Keratinocyte (primary cell): ENCODE data around the gene ZNF883. TPM values are rescaled to one million over a fixed set of nuclear protein-coding genes. Genes with fewer than 3 reads are reported as not detected.
A peak's percentile ranks its signal among the peaks of the same experiment; 100 is the strongest.

ENCODE experiments used
- DNase-seq: peaks from one replicate; pipeline ENCODE4 v3.0.0-alpha.2; 2011; ENCODE audit warnings: low read depth, missing footprints, low spot score
- FAIRE-seq: peaks from 2 replicates; lab custom pipeline; 2011; peaks lifted over from hg19 to GRCh38; lab: Jason Lieb, UNC
- H2AFZ ChIP-seq: 2 replicates; pipeline ENCODE4 v1.6.0; 2012; ENCODE audit warnings: low read length, control low read depth, inconsistent platforms; ENCODE audit not compliant: control insufficient read depth
- H3K27ac ChIP-seq: 2 replicates; pipeline ENCODE4 v1.5.1; 2011; ENCODE audit warnings: low read length; ENCODE audit not compliant: control insufficient read depth, insufficient read depth
- H3K27me3 ChIP-seq: 3 replicates; pipeline ENCODE4 v1.6.0; 2011; ENCODE audit warnings: low read length; ENCODE audit not compliant: control insufficient read depth, insufficient read depth; ENCODE audit errors: extremely low read depth
- H3K36me3 ChIP-seq, 2 experiments: 2 replicates in 1 of 2; 3 replicates in 1 of 2; pipeline ENCODE4 v1.5.1; 2011; ENCODE audit warnings: low read length in 2 of 2, mild to moderate bottlenecking in 1 of 2; ENCODE audit not compliant: control insufficient read depth in 2 of 2, insufficient read depth in 2 of 2; ENCODE audit errors: extremely low read depth in 1 of 2
- H3K4me1 ChIP-seq: 3 replicates; pipeline ENCODE4 v1.5.1; 2011; ENCODE audit warnings: low read length; ENCODE audit not compliant: control insufficient read depth, insufficient read depth; ENCODE audit errors: extremely low read depth
- H3K4me2 ChIP-seq: 3 replicates; pipeline ENCODE4 v1.6.0; 2011; ENCODE audit warnings: low read depth, low read length; ENCODE audit not compliant: control insufficient read depth, insufficient read depth; ENCODE audit errors: extremely low read depth
- H3K4me3 ChIP-seq, 3 experiments: fragments of 200-600 bp in 1 of 3; sonication (generic) in 1 of 3; 2 replicates in 2 of 3; 3 replicates in 1 of 3; pipeline ENCODE4 v1.5.1; 2011 to 2016; ENCODE audit warnings: low read length in 3 of 3, mild to moderate bottlenecking in 3 of 3, control low read depth in 2 of 3, inconsistent platforms in 1 of 3, low read depth in 1 of 3, mixed read lengths in 1 of 3, mixed run types in 1 of 3, moderate library complexity in 1 of 3; ENCODE audit not compliant: control insufficient read depth in 2 of 3, insufficient read depth in 2 of 3; ENCODE audit errors: extremely low read depth in 1 of 3
- H3K79me2 ChIP-seq: 2 replicates; pipeline ENCODE4 v1.6.0; 2012; ENCODE audit warnings: low read length; ENCODE audit not compliant: control insufficient read depth, insufficient read depth
- H3K9ac ChIP-seq: 3 replicates; pipeline ENCODE4 v1.6.0; 2011; ENCODE audit warnings: low read length; ENCODE audit not compliant: control insufficient read depth, insufficient read depth; ENCODE audit errors: extremely low read depth
- H3K9me1 ChIP-seq: 3 replicates; pipeline ENCODE4 v1.6.0; 2011; ENCODE audit warnings: low read length; ENCODE audit not compliant: control insufficient read depth, insufficient read depth; ENCODE audit errors: extremely low read depth
- H3K9me3 ChIP-seq: 2 replicates; pipeline ENCODE4 v1.5.1; 2012; ENCODE audit warnings: low read depth, low read length; ENCODE audit not compliant: control insufficient read depth
- H4K20me1 ChIP-seq: 3 replicates; pipeline ENCODE4 v1.6.0; 2011; ENCODE audit warnings: low read length; ENCODE audit not compliant: control insufficient read depth, insufficient read depth; ENCODE audit errors: extremely low read depth
- CTCF ChIP-seq, 3 experiments: IDR thresholded peaks in 1 of 3; conservative IDR thresholded peaks in 1 of 3; optimal IDR thresholded peaks in 1 of 3; 2 replicates in 2 of 3; 3 replicates in 1 of 3; pipeline versions ENCODE3 to v1.5.1; 2011; ENCODE audit warnings: low read length in 3 of 3, mild to moderate bottlenecking in 3 of 3, moderate library complexity in 2 of 3, control low read depth in 1 of 3, inconsistent platforms in 1 of 3; ENCODE audit not compliant: insufficient read depth in 2 of 3; ENCODE audit errors: extremely low read depth in 1 of 3
- EZH2 ChIP-seq: IDR thresholded peaks from one replicate; pipeline ENCODE4 v1.6.1; 2012; ENCODE audit warnings: inconsistent platforms, mild to moderate bottlenecking, low read length, moderate library complexity
- dilution Hi-C: fragments of 300-500 bp; cut with MboI; formaldehyde crosslinking; loops from one replicate; pipeline ENCODE4 v1.7.0; 2020; ENCODE audit warnings: low sequenced_read_pairs; ENCODE audit not compliant: extremely low pct_ligation_motif_present
- polyA plus RNA-seq, 5 experiments: library from polyadenylated mRNA; depleted of rRNA in 3 of 5; stranded (reverse) in 3 of 5; stranded (forward) in 1 of 5; unstranded in 1 of 5; fragments of >200 nt; gene quantifications; 1 replicate in 1 of 5; 2 replicates in 3 of 5; 3 replicates in 1 of 5; pipeline versions ENCODE4 v1.2.1 to v1.2.3, GENCODE V29; 2011 to 2012; ENCODE audit warnings: missing spikeins in 2 of 5, low read depth in 1 of 5, low replicate concordance in 1 of 5

The ZNF883 gene
- polyA plus RNA-seq, 1 donor (not counting 4 experiments of a cell fraction or from before 2014, with no cell fraction given): 0.98 TPM

DNA sequence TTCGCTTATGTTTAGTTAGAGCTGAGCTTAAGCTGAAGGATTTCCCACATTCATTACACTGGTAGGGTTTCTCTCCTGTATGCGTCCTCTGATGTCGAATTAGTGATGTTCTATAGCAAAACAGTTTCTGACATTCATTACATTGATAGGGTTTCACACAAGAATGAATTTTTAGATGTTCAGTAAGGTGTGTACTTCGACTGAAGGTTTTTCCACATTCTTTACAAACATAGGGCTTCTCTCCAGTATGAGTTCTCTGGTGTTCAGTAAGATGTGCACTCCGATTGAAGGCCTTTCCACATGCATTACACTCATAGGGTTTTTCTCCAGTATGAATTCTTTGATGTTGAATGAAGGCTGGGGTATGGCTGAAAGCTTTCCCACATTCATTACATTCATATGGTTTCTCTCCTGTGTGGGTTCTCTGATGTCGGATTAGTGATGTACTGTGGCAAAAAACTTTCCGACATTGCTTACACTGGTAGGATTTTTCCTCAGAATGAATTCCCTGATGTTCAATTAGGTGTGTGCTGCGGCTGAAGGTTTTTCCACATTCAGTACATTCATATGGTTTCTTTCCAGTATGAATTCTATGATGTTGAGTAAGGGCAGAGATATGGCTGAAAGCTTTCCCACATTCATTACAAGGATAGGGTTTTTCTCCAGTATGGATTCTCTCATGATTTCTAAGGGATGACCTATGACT, 14.6 kb downstream of the ZNF883 start:
- no peak overlapping the region for H2AFZ ChIP-seq
- no peak overlapping the region for H3K27ac ChIP-seq
- H3K9ac ChIP-seq: no peak overlapping the region
- H3K9me3 ChIP-seq: peaks cover 18% of the 10 kb centered on the region
- no peak overlapping the region for H3K4me3 ChIP-seq
- H3K4me1 ChIP-seq: no peaks in the 10 kb centered on the region
- FAIRE-seq (no peak), DNase-seq (no peak)
- H3K4me2 ChIP-seq: no peak overlapping the region
- no peaks in the 10 kb centered on the region for H3K27me3 ChIP-seq
- TF ChIP-seq CTCF (optimal IDR thresholded peaks at IDR 0.05 in 1 of 3, IDR thresholded peaks at IDR 0.05 in 1 of 3, conservative IDR thresholded peaks at IDR 0.05 in 1 of 3; ENCODE audit: extremely low read depth in 1 of 3, insufficient read depth in 2 of 3, low read length in 3 of 3) (no peak), EZH2 (no peak)
- dilution Hi-C loops: no loop called here
- no peaks in the 10 kb centered on the region for H3K36me3 ChIP-seq
- no peaks in the 10 kb centered on the region for H3K79me2 ChIP-seq
- no peaks in the 10 kb centered on the region for H3K9me1 ChIP-seq
- H4K20me1 ChIP-seq: no peaks in the 10 kb centered on the region

DNA sequence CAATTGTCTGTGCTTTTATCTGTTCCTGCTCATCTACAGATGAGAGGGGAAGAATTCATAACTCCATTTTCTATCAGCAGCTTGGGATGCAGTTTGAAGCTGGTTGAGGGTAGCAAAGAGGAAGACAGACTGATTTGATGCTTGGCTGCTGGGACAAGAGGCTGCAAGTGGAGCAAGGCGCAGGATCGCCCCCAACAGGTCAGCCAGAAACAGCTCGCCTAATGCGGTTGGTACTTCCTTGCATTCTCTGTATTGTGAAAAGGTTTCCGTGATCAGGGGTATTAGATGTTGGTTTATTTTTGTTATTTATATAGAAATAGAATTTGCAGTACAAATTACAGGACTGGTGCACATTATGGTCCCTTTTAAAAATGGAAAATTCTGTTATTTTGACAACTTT, 40.6 kb downstream of the ZNF883 start:
- no peaks in the 10 kb centered on the region for H3K79me2 ChIP-seq
- TF ChIP-seq CTCF (optimal IDR thresholded peaks at IDR 0.05 in 1 of 3, IDR thresholded peaks at IDR 0.05 in 1 of 3, conservative IDR thresholded peaks at IDR 0.05 in 1 of 3; ENCODE audit: extremely low read depth in 1 of 3, insufficient read depth in 2 of 3, low read length in 3 of 3): peak; percentile 41 to 74 (median 66)
- no peak for TF ChIP-seq EZH2
- no peak overlapping the region for H3K9ac ChIP-seq
- H4K20me1 ChIP-seq: no peaks in the 10 kb centered on the region
- no peaks in the 10 kb centered on the region for H3K36me3 ChIP-seq
- no peak for DNase-seq
- dilution Hi-C loops: no loop called here
- H3K27me3 ChIP-seq: peaks cover 6% of the 10 kb centered on the region
- H3K4me3 ChIP-seq: no peak overlapping the region
- no peaks in the 10 kb centered on the region for H3K4me1 ChIP-seq
- H3K9me3 ChIP-seq: no peaks in the 10 kb centered on the region
- H3K27ac ChIP-seq: no peak overlapping the region
- no peak overlapping the region for H2AFZ ChIP-seq
- H3K4me2 ChIP-seq: no peak overlapping the region
- no peaks in the 10 kb centered on the region for H3K9me1 ChIP-seq
- FAIRE-seq: no peak
